ENCODE results near the gene MAP3K20.
"Not testable (repeated sequence)": the region's sequence is repeated elsewhere in the genome, so short reads cannot be mapped to it uniquely, and the experiment has no call there.

MAP3K20 gene

GRCh38 chr2:173075781-173076580, at the start of gene MAP3K20:
Gene MAP3K20 (plus strand): TSS chr2:173075846. CDS start chr2:173091032, 15,186 bp downstream.
- DNase-seq (ENCODE audit: low read depth), result peak; percentile 73

- DNase-seq (ENCODE audit: low read depth), result no peak
Observed at GRCh38 chr2:173026479-173026878, 49.2 kb upstream of the MAP3K20 start.

- DNase-seq (ENCODE audit: low read depth), result peak; percentile 82
Observed at GRCh38 chr2:173027181-173028128, 48.2 kb upstream of the MAP3K20 start.

DNA sequence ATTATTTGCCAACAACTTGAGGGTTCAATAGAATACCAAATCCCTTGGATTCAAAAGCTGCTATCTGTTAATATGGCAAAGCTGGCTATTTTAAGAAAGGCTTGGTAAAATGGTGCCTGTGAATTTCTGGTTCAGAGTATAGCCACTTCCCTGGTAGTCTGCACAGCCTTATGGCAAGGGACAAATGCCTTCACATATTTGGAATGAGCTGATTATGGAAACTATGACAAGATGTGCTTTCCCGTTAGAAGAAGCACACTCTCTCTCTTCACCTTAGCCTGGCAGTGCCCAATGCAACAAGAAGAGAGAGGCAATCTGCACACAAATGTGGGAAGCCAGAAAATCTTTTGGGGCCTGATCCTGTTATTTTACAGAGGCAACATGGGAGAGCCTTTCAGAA, 47.5 kb upstream of the MAP3K20 start:
- no peak for DNase-seq (ENCODE audit: low read depth)

DNA sequence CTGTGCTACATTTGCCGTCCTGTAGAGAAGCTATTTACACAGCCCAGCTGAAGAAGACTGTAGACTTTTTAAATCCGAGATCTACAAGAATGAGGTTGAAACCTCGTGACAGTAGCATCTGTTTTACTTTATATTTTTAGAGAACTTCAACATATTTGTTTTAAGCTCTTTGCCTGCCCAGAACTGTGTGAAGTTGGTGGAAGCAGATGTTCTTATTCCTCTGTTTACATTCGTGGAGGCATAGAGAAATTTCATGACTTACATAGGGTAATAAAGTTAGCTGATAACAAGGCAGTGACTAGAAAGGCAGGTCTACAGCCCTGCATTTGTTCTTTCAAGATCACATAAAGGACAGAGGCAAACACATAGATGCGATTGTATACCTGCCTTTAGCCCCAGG, 47.0 kb upstream of the MAP3K20 start:
- peak; percentile 43 for DNase-seq (ENCODE audit: low read depth)

DNA sequence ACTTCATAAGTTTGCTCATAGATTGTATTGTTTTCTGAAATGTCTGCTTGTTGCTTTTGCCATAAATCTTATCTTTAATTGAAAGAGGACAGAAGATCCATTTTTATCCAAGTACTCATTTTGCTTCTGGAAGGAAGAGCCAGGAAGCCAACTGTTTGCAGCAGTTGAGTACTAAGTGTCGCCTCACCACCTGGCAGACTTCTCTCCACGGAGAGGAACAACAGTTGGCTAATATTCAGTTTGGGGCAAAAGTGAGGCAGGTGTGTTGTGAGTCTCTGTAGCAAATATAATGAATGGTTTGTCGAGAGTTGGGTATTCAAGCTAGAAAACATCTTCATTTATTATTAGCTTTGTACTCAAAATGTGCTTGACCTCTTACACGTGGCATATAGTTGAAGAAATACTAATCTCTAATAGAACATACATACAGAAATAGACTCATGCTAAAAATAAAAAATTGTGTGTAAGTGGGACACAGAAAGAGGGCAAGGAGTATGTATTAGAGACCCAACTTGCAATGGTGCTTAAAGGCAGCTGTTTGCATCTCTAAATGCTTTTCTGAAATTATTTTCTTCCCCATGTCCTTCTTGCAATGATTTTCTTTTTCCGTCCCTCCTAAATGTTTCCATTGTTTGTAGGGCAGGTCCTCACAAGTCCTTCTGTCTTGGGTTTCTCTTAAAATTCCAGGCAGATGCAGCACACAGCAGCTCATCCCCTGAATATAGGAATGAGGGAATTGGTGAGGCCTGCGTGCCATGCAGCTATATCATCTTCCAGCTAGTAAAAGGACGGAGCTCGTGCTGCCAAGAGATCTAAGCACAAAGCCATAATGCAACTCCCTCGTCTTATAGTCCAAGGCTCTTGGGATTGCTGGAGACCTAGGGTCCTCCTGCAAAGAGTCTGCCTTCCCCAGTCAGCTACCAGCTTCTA, 44.8 kb upstream of the MAP3K20 start:
- no peak for DNase-seq (ENCODE audit: low read depth)

GRCh38 chr2:173032032-173032431, 43.6 kb upstream of the MAP3K20 start:
- DNase-seq (ENCODE audit: low read depth), result no peak

GRCh38 chr2:173033084-173033483, 42.6 kb upstream of the MAP3K20 start:
- no peak for DNase-seq (ENCODE audit: low read depth)

DNA sequence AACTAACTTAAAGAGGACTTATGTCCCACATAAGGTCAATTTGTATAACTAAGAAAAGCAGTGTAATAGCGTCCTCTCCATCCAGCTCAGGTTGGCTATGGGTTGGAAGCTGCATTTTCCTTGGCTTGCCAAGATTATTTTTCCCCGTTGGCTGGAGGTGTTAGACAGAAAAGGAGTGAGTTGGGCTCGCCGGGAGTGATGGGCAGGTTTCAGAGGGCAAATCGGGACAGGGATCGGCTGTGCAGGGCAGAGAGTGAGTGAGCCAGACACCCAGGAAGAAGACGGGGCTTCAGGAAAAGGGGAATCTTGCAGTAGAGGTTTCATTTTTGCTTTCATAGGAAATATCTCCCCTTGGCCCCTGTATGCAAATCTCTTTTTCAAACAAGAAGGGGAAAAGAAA, 41.5 kb upstream of the MAP3K20 start:
- DNase-seq (ENCODE audit: low read depth), result no peak

- peak; percentile 54 for DNase-seq (ENCODE audit: low read depth)
Observed at GRCh38 chr2:173037245-173038120, 38.2 kb upstream of the MAP3K20 start.

GRCh38 chr2:173038257-173038656, 37.4 kb upstream of the MAP3K20 start:
- not testable (repeated sequence) for DNase-seq (ENCODE audit: low read depth)

DNA sequence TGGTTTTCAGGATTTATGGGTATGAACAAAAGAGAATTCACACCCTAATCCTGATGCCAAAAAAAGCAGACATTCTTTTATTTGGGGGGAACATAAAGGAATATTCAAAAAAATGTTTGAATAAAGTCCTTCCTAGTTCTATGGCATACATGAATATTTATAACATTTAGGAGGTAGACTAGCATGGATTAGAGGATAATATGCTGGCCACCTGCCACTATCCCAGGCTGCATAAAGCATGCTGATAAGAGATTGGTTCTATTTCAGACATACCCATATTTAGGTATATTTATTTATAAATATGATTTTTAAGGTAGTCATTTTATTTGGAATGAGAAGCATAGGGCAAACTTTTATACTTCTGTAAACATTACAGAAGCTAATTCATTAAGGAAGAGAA, 34.9 kb upstream of the MAP3K20 start:
- DNase-seq (ENCODE audit: low read depth), result no peak

- no peak for DNase-seq (ENCODE audit: low read depth)
Observed at GRCh38 chr2:173043476-173043875, 32.2 kb upstream of the MAP3K20 start.

GRCh38 chr2:173043897-173044519, 31.6 kb upstream of the MAP3K20 start:
- no peak for DNase-seq (ENCODE audit: low read depth)

DNA sequence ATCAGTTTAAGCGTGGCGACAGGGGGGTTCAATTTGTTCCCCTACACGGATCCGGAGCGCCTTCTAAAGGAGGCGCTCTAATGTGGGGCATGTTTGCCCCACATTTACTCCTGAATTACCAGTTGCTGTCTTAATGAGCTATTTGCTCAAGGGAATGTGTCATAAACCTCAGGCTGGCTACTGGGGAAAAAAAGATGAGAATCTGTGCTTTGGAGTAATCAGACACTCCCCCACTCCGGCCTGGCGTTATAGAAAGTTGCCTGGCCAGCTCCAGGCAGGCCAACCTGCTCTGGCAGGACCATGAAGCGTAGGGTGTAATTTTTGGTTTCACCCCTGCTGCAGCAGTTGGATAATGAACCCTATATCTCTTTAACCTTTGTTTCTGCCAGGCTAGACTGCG, 31.0 kb upstream of the MAP3K20 start:
- DNase-seq (ENCODE audit: low read depth), result peak; percentile 67

DNA sequence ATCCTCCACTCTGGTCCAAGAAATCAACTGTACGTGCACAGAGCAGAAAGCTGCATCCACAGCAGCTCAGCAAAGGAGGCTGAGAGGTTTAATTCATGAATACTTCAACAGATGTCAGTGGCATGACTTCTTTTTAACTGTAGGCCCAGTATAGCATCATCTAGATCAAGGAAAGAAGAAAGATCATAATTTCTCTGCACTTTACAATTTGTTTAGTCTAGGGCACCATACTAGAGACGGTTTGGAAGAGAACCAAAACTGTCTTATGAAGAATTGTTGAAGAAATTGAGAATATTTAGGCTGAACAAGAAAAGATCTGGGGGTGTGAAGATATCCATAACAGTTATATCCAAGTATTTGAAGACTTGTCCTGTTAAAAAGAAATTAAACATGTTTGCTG, 30.5 kb upstream of the MAP3K20 start:
- no peak for DNase-seq (ENCODE audit: low read depth)

- no peak for DNase-seq (ENCODE audit: low read depth)
Observed at GRCh38 chr2:173048522-173048896, 27.1 kb upstream of the MAP3K20 start.

GRCh38 chr2:173048897-173049661, 26.6 kb upstream of the MAP3K20 start:
- peak; percentile 99 for DNase-seq (ENCODE audit: low read depth)

- no peak for DNase-seq (ENCODE audit: low read depth)
Observed at GRCh38 chr2:173049831-173050230, 25.8 kb upstream of the MAP3K20 start.

GRCh38 chr2:173050684-173051083, 25.0 kb upstream of the MAP3K20 start:
- no peak for DNase-seq (ENCODE audit: low read depth)
